ENCODE data around the gene PLXNB2.

The PLXNB2 gene

DNA sequence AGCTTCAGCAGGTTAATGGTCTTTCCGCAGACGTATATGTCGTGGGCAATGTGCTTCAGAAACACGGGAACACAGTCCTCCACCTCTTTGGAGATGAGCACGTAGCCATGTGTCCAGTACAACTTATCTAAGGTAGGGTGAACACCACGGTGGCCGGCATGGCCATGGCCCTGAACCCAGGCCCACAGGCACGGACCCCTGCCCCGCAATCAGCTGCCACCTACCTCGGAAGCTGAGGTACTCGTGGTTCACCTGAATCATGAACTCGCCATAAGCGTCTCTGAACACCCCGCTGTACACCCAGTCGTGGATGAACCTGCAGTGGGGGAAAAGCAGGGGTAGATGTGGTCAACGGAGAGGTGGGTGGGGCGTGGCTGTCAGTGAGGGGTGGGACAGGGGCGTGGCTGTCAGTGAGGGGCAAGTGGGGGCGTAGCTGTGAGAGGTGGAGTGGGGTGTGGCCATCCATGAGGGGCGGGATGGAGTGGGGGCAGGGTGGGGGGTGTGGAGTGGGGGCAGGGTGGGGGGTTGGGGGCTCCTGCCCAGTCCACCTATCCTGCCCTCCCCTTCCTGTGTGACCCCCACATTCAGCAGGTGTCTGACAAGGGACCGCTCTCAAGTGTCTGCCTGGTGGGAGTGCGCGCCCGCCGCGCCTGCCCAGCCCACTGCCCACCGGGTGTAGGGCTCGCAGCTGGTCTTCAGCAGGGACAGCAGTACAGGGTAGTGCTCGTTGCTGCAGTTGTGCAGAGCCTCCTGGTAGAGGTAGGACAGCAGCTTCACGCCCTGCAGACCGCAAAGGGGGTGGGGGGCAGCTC, 81.2 kb downstream of the PLXNB2 start:
- no peak for DNase-seq

DNA sequence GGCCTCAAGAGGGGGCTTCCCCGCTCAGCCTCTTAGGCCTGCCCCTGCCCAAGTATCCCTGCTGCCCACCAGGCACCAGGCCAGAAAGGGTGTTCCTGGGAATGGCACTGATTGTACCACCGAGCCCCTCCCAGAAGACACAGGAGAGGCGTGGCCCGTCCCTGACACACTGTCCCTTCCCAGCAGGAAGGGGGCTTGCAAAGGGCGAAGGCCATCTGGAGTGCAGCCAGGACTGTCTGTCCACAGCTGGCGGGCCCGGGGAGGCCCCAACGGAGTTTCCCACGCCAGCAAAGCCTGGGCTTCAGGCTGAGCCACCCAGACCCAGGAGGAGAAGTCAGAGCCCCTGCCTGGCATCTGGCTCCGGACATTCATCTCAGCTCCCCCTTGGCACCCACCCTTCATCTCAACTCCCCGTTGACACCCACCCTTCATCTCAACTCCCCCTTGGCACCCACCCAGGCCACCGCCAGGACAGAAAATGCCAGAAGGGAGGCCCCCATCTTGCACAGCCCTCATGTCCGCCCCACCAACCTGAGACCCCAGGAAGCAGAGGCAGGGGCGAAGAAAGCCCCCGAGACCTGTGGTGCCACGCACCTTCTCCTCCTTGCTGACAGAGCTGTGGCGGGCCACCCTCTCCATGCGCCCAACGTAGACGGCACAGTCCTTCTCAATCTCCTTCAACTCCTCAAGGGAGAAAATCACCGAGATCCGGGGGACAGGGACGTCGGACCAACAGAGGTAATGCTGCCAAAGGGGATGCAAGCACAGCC, 82.1 kb downstream of the PLXNB2 start:
- no peak for DNase-seq
